GM19452 (cell line): Measurements from ENCODE around the gene GTSE1.
"Not testable (repeated sequence)": the region's sequence is repeated elsewhere in the genome, so short reads cannot be mapped to it uniquely, and the experiment has no call there.

Source experiments
- ATAC-seq: cut with Tn5 transposase; IDR thresholded peaks from one replicate; pipeline ENCODE4 v1.9.1; 2021; ENCODE audit not compliant: unreplicated experiment

The GTSE1 gene

GRCh38 chr22:46293577-46294260, 3.0 kb upstream of the GTSE1 start:
- no peak for ATAC-seq

DNA sequence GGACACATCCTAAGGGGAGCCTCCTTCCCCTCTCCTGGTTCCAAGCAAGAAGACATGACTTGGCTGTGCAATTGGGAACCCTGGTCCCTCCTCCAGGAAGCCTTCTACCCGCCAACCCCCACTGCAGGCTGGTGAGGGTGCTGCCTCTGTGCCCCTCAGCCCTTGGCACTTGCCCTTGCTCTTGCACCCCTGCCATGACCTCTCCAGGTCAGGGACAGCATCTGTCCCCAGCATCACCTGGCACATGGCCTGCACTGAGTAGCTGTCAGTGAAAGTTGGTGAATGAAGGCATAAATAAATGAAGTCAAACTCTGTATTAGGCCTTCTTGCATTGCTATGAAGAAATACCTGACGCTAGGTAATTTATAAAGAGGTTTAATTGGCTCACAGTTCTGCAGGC, 1.9 kb upstream of the GTSE1 start:
- ATAC-seq = no peak

DNA sequence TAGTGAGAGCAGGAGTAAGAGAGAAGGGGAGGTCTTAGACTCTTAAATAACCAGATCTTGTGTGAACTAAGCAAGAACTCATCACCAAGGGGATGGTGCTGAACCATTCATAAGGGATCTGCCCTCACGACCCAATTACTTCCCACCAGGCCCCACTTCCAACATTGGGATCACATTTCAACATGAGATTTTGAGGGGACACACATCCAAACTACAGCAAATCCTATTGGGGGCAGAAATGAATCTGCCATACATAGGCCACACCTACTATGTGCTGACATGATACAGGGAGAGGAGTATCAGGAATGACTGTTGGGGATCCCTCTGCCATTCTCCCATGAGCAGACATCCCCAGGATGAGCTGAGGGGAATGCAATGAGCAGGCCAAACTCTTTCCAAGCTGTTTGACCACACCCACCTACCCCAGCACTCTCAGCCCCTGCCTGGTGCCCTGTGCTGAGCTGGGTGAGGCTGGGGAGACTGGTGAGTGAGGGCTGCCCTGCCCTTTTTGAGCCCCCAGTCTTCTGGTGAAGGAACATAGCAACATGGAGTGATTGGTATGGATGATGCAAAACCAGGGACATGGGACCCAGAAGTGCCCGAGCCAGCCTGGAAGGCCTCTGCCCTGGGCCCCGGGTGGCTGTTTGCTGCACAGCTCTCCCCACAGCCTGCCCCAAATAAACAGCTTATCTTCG, 1.2 kb upstream of the GTSE1 start:
- ATAC-seq = no peak

GRCh38 chr22:46297151-46297812, 612 bp downstream of the GTSE1 start:
- no peak for ATAC-seq

DNA sequence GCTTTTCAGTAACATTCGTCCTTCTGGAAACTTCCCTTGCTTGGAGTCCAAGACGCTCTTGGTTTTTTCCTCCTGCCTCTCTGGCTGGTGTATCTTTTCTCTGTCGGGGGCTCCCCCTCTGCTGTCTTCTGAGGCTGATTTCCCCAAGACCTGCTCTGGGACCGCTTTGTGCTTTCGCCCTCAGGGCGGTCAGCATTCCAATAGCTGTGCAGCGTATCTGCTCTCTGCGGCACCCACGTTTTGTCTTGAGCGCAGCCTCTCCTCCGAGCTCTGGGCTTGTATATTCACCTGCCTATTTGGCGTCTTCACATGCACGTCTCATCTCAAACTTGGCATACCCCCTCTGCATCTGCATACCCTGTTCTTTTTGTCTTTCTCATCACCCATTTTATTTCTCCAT, 2.4 kb downstream of the GTSE1 start:
- ATAC-seq = no peak

GRCh38 chr22:46300491-46300890, 3.8 kb downstream of the GTSE1 start:
- ATAC-seq = no peak

DNA sequence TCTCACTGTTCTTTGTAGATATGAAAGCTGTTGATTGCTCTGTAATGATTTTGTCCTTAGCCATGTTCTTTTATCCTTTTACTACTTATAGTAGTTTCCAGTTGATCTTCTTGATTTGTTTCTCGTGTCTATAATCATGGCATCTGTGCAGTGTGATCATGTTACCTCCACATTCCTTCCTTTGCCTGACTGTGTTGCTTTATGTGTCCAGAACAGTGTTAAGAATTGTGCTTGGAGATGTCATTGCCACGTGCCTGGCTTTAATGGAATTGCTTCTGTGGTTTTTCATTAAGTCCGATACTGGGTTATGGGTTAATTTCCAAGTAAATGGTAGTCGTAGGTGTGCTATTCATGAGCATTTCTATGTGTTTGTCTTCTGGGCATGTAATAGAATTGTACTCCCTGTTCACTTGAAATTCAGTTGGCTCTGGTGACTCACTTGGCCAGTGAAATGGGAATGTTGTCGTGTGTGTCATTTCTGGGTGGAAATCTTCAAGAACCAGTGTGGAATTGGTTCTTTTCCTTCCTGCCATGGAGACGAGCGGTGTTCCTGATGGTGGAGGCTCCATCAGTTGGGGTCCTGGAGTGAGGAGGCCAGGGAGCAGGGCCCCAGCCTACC, 6.8 kb downstream of the GTSE1 start:
- ATAC-seq = no peak

GRCh38 chr22:46308283-46308988, 11.8 kb downstream of the GTSE1 start:
- no peak for ATAC-seq

DNA sequence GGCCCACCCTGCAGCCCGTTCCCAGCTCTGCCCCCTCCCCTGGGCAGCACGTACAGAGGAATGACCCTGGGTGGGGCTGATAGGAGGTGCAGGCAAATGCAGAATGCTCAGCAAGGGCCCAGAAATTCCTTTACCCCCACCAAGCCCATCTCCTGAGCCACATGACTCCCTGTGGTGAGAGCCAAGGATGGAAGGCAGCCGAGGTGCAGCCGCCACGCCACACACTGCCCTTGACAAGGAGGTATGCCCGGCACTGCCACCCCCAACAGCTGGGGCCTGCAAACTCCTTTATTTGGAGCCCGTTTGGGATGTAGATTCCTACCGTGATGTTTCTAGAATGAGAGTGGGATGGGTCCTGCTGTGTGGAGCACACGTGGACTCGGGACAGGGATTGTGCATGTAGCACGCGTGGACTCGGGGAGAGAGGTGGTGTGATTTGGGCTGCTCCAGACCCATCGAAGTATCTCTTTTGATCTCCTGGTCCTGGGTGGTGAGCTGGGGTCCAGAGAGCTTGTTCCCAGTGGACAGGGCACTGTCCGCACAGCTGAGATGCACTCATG, 12.9 kb downstream of the GTSE1 start:
- no peak for ATAC-seq

DNA sequence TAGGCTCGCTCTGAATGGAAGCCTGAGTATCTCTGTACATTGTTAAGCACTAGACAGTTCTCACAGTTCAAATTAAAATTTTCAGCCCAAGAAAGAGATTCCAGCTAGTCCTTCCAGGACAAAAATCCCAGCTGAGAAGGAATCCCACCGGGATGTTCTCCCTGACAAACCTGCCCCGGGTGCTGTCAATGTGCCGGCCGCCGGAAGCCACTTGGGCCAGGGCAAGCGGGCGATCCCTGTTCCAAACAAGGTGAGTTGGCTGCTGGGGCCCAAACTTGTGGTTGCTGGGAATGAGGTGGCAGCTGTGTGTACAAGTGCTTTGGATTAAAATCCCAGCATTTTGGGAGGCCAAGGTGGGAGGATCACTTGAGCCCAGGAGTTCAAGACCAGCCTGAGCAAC, 15.4 kb downstream of the GTSE1 start:
- no peak for ATAC-seq

DNA sequence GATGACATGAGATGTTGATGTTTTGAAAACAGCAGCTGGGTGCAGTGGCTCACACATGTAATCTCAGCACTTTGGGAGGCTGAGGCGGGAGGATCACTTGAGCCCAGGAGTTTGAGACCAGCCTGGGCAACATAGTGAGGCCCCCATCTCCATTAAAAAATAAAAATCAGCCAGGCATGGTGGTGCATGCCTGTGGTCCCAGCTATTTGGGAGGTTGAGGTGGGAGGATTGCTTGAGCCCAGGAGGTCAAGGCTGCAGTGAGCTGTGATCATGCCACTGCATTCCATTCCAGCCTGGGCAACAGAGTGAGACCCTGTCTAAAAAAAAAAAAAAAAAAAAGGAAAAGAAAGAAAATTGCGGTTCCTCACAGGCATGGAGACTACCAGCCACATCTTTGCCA, 16.2 kb downstream of the GTSE1 start:
- not testable (repeated sequence) for ATAC-seq

DNA sequence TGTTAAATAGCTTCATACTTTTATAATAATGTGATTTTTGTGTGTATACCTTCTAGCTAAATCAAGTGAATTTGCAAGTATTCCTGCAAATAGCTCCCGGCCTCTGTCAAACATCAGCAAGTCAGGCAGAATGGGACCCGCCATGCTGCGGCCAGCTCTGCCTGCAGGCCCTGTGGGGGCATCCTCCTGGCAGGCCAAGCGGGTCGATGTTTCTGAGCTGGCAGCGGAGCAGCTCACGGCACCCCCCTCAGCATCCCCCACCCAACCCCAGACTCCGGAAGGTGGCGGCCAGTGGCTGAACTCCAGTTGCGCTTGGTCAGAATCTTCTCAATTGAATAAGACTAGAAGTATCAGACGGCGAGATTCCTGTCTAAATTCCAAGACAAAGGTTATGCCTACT, 19.3 kb downstream of the GTSE1 start:
- ATAC-seq = no peak

GRCh38 chr22:46317646-46318045, 21.0 kb downstream of the GTSE1 start:
- no peak for ATAC-seq

GRCh38 chr22:46318576-46318975, 21.9 kb downstream of the GTSE1 start:
- ATAC-seq = no peak

DNA sequence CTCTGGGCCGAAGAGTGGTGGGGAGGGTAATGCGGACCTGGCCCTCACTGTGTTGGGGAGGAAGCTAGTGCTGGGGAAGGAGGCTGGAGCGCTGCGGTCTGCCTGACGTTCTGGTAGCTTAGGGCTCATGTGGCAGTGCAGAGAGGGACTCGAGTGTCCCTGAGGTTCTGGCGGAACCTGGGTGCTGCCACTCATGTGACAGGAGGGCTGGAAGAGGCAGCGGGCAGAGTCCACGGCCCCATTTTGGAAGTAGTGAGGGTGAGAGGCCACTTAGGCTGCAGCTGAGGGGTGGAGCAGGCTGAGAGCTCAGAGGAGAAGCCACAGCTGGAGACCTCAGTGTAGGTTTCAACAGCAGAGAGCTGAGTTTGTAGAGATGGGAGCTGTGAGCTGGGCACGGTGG, 22.6 kb downstream of the GTSE1 start:
- no peak for ATAC-seq

GRCh38 chr22:46320166-46320710, 23.6 kb downstream of the GTSE1 start:
- ATAC-seq = no peak

GRCh38 chr22:46320716-46321386, 24.2 kb downstream of the GTSE1 start:
- no peak for ATAC-seq

DNA sequence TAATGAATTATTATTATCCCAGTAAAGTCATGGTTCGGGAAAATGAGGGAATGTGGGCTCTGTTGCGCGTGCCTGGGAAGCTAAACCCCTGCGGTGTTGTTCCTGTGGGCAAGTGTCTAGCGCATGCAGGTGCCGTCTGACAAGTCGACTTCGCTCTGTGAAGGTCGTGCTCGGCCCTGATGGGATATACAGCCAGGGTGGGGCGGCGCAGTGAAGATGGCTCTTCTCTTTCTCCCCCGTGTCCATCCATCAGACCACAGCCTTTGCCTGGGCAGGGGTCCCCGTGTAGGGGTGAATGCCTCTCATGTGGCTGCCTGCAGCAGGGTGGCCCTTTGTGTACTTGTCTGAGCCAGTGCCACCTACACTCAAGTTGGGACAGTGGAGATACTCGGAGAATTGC, 26.0 kb downstream of the GTSE1 start:
- no peak for ATAC-seq

DNA sequence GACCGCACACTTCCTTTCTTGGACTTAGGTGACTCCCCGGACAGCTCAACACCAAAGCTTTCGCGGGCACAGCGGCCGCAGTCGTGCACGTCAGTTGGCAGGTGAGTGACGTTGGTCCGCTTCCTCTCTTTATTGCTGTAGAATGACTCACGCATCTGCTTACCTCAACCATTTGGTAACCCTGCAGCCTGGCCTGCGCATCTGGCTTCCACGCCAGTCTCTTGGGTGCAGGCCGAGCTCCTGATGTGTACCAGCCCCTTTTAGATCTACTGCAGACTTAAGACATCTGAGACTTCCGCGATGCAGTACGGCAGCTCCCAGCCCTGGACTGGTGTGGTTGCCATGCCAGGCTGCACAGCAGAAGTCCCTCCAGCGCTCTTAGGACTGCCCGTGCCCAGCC, 26.5 kb downstream of the GTSE1 start:
- no peak for ATAC-seq

GRCh38 chr22:46326066-46326680, 29.5 kb downstream of the GTSE1 start:
- no peak for ATAC-seq
